Stimulated activated CD8-positive, alpha-beta memory T cell treated with anti-CD3 and anti-CD28 coated beads, Interleukin-7, amount 100 ng/mL, for 4 hours (primary cell): ENCODE measurements around the gene EEF2.
"Not testable (repeated sequence)": the region's sequence is repeated elsewhere in the genome, so short reads cannot be mapped to it uniquely, and the experiment has no call there.

Experiments used
- DNase-seq, 2 donors: peaks; one replicate each; pipeline ENCODE4 v3.0.0-alpha.2; 2020; ENCODE audit warnings: low read depth in 2 of 2

EEF2 gene

DNA sequence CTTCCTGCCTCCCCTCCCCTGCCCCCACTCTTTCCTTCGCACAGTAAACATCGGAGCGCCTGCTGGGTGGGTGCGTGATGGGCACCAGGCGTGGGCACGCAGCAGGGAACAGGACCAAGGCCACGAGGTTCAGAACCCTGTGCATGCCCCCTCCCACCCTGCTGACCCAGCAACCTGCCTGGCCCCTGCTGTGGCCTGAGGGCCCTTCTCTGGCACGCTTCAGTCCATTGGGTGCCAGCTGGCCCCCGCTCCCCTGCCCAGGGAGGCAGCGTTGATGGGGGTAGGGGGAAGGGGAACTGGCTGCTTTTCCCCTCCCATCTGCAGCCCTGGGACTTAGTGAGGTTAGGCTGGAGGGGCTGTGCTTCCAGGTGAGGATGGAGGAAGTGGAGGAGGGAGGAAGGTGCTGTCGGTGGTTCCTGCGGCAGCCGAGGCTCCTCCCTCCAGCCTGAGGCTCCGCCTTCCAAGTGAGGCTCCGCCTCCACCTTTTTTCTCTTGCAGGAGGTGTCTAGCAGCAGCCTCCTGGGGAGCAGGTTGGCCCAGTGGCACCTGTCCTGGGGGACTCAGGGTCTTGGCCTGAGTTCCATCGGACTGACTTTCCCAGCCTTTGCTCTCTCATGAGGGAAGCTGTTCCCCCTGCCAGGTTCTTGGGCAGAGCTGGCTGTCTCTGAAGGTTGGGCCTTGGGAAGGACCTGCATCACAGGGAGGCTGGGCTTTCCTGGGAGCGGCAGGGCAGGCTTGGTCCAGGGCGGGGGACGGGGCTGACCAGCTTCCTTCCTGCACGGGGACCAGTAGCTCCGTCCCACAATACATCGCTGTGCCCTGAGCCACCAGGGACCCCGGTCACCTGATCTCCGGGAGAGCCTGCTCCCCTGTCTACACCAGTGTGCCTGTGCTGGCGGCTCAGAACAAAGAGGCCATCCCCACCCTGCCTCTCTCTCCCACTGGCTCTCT lies 29.6 kb upstream of the EEF2 start:
- DNase-seq, result no peak

- no peak for DNase-seq
Measured at GRCh38 chr19:4013886-4014540, 28.8 kb upstream of the EEF2 start.

GRCh38 chr19:4012975-4013634 lies 27.8 kb upstream of the EEF2 start:
- no peak for DNase-seq

- DNase-seq, result no peak
Measured at GRCh38 chr19:4012092-4012974, 27.1 kb upstream of the EEF2 start.

DNA sequence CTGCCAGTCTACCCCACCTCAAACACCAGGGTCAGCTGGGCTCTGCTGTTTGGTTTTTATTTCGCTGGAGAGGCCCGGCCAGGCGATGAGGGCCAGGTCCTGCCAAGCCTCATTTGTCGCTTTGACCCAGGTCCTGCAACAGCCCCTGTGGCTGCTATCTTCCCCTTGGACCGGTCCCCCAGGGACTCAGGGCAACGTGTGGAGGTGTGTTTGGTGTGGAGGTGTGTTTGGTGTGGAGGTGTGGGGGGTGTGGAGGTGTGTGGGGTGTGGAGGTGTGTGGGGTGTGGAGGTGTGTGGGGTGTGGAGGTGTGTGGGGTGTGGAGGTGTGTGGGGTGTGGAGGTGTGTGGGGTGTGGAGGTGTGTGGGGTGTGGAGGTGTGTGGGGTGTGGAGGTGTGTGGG lies 26.2 kb upstream of the EEF2 start:
- DNase-seq, result not testable (repeated sequence)

DNA sequence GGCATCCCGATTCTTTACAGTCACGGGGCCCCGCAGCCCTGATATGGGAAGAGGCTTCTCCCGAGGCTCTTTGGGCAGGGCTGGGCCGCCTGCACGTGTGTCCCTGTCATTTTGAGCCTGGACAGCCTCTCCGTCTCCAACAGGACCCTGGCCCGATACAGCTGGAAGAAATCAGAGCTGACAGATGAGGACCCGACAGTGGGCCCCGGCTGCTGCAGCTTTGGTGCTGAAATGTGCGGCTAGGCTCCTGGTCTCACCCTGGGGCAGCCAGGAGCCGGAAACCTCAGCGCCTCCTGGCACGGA lies 25.5 kb upstream of the EEF2 start:
- no peak for DNase-seq

DNA sequence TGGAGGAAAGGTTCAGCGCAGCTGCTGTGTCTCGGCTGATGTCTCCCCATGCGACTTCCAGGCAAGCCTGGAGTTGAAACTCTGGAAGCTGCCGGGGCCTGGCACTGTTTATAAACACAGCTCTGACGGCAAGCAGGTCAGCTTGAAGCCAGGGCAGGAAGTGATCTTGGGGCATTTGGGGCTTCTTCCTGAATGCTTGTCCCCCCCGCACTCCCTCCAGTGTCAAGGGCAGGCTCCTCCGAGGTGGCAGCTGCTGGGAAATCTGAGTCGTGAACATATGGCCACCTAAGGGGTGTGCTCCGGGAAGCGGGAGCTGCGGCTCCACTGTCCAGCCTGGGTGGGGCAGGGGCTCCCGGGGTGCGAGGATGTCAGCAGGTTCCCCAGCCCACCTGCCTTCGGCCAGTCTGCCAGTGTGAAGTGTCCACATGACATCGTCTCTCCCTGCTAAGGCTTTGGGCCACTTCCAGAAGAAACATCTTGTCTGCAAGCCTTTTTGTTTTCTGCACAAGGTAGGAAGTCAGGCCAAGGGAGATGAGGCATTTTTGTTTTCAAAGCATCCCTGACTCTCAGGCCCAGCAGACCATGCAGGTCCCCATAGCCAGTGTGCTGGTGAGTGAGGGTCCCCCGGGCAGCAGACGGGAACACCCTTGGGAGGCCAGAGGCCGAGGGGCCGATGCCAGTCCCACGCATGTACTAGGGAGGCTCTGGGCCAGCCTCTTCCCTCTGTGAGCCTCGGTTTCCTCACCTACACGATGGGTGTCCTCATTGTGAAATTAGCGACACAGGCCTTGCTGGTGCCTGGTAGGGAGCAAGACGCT lies 24.9 kb upstream of the EEF2 start:
- no peak for DNase-seq

GRCh38 chr19:4007836-4008539 lies 22.7 kb upstream of the EEF2 start:
- peak in 1 of 2 donors; percentile 13 for DNase-seq

GRCh38 chr19:4007021-4007835 lies 22.0 kb upstream of the EEF2 start, which contains the start of gene PIAS4:
Gene PIAS4 (plus strand): TSS chr19:4007736. CDS start chr19:4007761, 25 bp downstream.
- peak; percentile 88 to 96 for DNase-seq

DNA sequence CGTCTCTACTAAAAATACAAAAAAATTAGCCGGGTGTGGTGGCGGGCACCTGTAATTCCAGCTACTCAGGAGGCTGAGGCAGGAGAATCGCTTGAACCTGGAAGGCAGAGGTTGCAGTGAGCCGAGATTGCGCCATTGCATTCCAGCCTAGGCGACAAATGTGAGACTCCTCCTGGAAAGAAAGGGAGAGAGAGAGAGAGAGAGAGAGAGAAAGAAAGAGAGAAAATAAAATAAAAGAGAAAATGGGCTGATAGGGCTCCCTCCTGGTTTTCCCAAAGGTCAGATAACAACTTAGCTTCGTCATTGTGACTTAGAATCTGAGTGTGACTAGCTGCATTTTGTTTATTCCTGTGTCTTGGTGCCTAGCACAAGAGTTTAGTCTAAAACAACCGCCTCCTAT lies 20.2 kb upstream of the EEF2 start:
- DNase-seq, result not testable (repeated sequence)

DNA sequence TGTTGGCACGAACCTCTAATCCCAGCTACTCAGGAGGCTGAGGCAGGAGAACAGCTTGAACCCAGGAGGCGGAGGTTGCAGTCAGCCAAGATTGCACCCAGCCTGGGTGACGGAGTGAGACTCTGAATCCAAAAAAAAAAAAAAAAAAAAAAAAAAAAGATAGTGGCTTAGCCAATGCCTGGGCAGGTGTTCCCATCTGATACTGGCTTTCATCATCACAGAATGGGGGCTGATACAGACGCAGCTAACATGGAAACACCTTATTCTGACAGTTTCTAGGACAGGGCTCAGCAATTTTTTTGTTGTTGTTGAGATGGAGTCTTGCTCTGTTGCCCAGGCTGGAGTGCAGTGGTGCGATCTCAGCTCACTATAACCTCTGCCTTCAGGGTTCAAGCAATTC lies 15.5 kb upstream of the EEF2 start:
- DNase-seq, result not testable (repeated sequence)

GRCh38 chr19:3998667-3999412 lies 13.6 kb upstream of the EEF2 start:
- DNase-seq, result not testable (repeated sequence)

GRCh38 chr19:3995607-3996006 lies 10.3 kb upstream of the EEF2 start:
- DNase-seq, result no peak

DNA sequence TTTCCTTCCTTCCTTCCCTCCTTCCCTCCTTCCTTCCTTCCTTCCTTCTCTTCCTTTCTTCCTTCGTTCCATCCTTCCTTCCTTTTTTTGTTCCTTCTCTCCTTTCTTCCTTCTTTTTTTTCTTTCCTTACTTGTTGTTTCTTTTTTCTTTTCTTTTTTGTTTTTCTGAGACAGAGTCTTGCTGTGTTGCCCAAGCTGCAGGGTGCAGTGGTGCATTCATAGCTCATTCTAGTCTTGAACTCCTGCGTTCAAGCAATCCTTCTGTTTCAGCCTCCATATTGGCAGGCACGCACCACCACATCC lies 5.5 kb upstream of the EEF2 start:
- no peak for DNase-seq

- DNase-seq, result peak; percentile 75 to 83
Measured at GRCh38 chr19:3987619-3988371, 2.5 kb upstream of the EEF2 start.

DNA sequence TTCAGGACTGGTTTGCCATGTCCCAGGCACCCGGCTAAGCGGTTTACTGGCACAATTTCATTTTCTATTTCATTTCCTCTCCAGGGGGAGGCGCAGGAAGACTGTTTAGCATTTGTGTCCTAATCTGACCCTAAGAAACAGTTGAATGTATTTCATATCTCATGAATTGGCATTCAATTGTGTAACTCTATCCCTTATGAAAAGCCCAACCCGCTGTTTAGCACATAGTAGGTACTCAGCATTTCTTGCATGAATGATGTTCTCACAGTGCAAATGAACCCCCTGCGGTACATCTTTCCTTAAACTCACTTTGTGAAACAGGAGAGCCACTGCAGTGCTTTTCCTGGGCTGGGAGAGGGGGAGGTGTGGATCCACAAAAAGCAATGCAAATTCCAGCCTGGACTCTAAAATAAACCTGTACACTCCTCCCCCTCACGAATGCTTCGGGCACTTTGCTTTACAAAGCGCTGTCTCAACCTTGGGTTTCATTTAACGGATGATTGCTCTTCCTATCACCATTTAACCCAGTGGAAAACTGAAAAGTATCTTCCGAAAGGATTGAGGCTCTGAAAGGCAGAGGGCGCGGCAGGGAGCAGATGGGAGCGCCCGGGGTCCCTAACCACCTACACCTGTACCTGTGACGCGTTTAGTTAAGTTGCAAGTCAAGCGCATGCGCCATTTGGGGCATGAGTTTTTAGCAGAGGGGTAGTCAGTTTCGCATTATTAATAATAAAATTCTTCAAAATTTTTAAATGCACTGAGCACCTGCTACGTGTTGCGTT lies 1.2 kb upstream of the EEF2 start:
- DNase-seq, result peak in 1 of 2 donors; percentile 28

DNA sequence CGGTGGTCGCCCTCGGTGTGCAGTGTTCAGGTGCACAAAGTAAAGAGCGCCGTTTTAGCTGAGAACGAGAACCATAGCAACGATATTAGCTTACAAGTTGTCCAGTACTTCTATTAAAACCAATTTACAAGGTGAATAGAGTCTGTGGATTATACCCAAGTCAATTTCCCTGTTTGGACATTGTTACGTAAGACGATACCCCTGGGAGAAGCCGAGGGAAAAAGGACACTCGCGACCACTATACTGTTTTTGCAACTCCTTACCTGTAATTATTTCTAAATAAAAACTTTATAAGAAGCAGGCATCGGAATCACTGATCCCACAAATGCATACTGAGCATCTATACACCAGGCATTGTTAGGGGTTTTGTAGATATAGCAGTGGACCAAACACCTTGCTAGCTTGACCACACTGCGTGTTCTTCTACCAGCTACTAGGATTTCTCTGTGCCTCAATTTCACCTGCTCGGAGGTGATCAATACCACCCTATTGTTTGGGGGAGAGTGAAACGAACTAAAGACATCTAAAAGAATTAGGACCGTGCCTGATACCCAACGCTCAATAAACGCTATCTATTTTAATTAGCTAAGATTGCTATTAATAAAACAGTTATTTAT lies 488 bp upstream of the EEF2 start:
- DNase-seq, result no peak
